ENCODE measurements around the gene CYB561D2.

DNA sequence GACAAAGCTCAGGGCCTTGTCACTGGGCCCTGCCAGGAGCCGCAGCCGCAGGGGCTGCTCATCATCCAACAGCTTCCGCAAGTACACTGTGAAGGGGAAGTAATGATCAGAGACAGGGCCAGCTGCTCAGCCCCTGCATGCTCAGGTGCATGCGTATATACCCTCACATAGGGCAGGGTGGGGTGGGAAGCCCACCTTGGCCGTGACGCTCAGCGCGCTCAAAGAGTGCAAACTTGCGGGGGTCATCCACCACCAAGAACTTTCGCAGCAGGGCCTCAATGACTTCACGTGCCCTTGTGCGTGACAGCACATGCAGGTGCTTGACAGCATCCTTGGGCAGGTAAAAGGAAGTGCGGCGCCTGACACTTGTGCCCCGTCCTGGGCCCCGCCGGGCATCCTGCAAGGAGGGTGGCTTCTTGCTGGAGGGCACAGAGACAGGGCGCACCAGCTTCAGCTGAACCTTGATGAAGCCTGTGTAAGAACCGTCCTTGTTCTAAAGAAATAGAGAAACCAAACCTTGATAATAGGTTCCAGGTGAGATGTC lies 19.2 kb upstream of the CYB561D2 start:
- TF ChIP-seq, protein P1, sequence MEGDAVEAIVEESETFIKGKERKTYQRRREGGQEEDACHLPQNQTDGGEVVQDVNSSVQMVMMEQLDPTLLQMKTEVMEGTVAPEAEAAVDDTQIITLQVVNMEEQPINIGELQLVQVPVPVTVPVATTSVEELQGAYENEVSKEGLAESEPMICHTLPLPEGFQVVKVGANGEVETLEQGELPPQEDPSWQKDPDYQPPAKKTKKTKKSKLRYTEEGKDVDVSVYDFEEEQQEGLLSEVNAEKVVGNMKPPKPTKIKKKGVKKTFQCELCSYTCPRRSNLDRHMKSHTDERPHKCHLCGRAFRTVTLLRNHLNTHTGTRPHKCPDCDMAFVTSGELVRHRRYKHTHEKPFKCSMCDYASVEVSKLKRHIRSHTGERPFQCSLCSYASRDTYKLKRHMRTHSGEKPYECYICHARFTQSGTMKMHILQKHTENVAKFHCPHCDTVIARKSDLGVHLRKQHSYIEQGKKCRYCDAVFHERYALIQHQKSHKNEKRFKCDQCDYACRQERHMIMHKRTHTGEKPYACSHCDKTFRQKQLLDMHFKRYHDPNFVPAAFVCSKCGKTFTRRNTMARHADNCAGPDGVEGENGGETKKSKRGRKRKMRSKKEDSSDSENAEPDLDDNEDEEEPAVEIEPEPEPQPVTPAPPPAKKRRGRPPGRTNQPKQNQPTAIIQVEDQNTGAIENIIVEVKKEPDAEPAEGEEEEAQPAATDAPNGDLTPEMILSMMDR (IDR thresholded peaks at IDR 0.05), result no peak
- TF ChIP-seq POLR2AphosphoS5 (IDR thresholded peaks at IDR 0.05; ENCODE audit: low read depth, low read length), result no peak
- TF ChIP-seq, protein P2, sequence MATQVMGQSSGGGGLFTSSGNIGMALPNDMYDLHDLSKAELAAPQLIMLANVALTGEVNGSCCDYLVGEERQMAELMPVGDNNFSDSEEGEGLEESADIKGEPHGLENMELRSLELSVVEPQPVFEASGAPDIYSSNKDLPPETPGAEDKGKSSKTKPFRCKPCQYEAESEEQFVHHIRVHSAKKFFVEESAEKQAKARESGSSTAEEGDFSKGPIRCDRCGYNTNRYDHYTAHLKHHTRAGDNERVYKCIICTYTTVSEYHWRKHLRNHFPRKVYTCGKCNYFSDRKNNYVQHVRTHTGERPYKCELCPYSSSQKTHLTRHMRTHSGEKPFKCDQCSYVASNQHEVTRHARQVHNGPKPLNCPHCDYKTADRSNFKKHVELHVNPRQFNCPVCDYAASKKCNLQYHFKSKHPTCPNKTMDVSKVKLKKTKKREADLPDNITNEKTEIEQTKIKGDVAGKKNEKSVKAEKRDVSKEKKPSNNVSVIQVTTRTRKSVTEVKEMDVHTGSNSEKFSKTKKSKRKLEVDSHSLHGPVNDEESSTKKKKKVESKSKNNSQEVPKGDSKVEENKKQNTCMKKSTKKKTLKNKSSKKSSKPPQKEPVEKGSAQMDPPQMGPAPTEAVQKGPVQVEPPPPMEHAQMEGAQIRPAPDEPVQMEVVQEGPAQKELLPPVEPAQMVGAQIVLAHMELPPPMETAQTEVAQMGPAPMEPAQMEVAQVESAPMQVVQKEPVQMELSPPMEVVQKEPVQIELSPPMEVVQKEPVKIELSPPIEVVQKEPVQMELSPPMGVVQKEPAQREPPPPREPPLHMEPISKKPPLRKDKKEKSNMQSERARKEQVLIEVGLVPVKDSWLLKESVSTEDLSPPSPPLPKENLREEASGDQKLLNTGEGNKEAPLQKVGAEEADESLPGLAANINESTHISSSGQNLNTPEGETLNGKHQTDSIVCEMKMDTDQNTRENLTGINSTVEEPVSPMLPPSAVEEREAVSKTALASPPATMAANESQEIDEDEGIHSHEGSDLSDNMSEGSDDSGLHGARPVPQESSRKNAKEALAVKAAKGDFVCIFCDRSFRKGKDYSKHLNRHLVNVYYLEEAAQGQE (IDR thresholded peaks at IDR 0.05; ENCODE audit: insufficient read depth in 1 of 2, low read depth in 2 of 2, low read length in 1 of 2), result no peak
